ENCODE measurements around the gene RASSF1.
A peak's percentile ranks its signal among the peaks of the same experiment; 100 is the strongest.

The RASSF1 gene

GRCh38 chr3:50358911-50359759 is 18.5 kb upstream of the RASSF1 start, which contains the start of gene TMEM115:
TMEM115 (minus strand) TSS chr3:50359521; CDS start chr3:50359063, 458 bp downstream.
- no peak for TF ChIP-seq CTCF (IDR thresholded peaks at IDR 0.05; ENCODE audit: poor library complexity, severe bottlenecking)
- peak within 1 kb of the TSS; percentile 56 for H3K4me3 ChIP-seq (ENCODE audit: severe bottlenecking)
- H3K9me3 ChIP-seq (ENCODE audit: severe bottlenecking) = no peaks in the 10 kb centered on the region

GRCh38 chr3:50358355-50358910 is 17.8 kb upstream of the RASSF1 start:
- H3K27me3 ChIP-seq (ENCODE audit: insufficient read depth, poor library complexity, severe bottlenecking) = no peaks in the 10 kb centered on the region
- no peak for DNase-seq (ENCODE audit: low spot score)
- peak overlapping the region; percentile 31 for H3K27ac ChIP-seq (ENCODE audit: poor library complexity, severe bottlenecking)
- peak overlapping the region; percentile 56 for H3K4me3 ChIP-seq (ENCODE audit: severe bottlenecking)
- peaks cover 27% of the 10 kb centered on the region for H3K36me3 ChIP-seq (ENCODE audit: low read depth)
- TF ChIP-seq CTCF (IDR thresholded peaks at IDR 0.05; ENCODE audit: poor library complexity, severe bottlenecking) = no peak
- no peak for ATAC-seq (ENCODE audit: low read depth)
- H3K9me3 ChIP-seq (ENCODE audit: severe bottlenecking) = no peaks in the 10 kb centered on the region
- peaks cover 13% of the 10 kb centered on the region for H3K4me1 ChIP-seq (ENCODE audit: insufficient read depth, poor library complexity, severe bottlenecking)

More at GRCh38 chr3:50358911-50359759, 18.5 kb upstream of the RASSF1 start, which contains the start of gene TMEM115:
- Histone ChIP-seq H3K4me1 (ENCODE audit: insufficient read depth, poor library complexity, severe bottlenecking) (peaks cover 13% of the 10 kb centered on the region), H3K27me3 (ENCODE audit: insufficient read depth, poor library complexity, severe bottlenecking) (no peaks in the 10 kb centered on the region), H3K36me3 (ENCODE audit: low read depth) (peaks cover 22% of the 10 kb centered on the region), H3K27ac (ENCODE audit: poor library complexity, severe bottlenecking) (peak within 1 kb of the TSS; percentile 31)
- DNase-seq (ENCODE audit: low spot score) = peak; percentile 98
- peak; percentile 98 for ATAC-seq (ENCODE audit: low read depth)

- no peak for TF ChIP-seq CTCF (IDR thresholded peaks at IDR 0.05; ENCODE audit: poor library complexity, severe bottlenecking)
- Histone ChIP-seq H3K4me1 (ENCODE audit: insufficient read depth, poor library complexity, severe bottlenecking) (peaks cover 13% of the 10 kb centered on the region), H3K36me3 (ENCODE audit: low read depth) (peaks cover 27% of the 10 kb centered on the region), H3K27me3 (ENCODE audit: insufficient read depth, poor library complexity, severe bottlenecking) (no peaks in the 10 kb centered on the region), H3K27ac (ENCODE audit: poor library complexity, severe bottlenecking) (peak overlapping the region; percentile 3), H3K9me3 (ENCODE audit: severe bottlenecking) (no peaks in the 10 kb centered on the region), H3K4me3 (ENCODE audit: severe bottlenecking) (peak overlapping the region; percentile 56)
- DNase-seq (ENCODE audit: low spot score) = no peak
- ATAC-seq (ENCODE audit: low read depth) = no peak
These were observed 16.8 kb upstream of the RASSF1 start for GRCh38 chr3:50357481-50357880.

GRCh38 chr3:50356553-50356952 is 15.9 kb upstream of the RASSF1 start:
- Histone ChIP-seq H3K27ac (ENCODE audit: poor library complexity, severe bottlenecking) (no peak overlapping the region), H3K4me3 (ENCODE audit: severe bottlenecking) (no peak overlapping the region), H3K36me3 (ENCODE audit: low read depth) (peaks cover 27% of the 10 kb centered on the region), H3K27me3 (ENCODE audit: insufficient read depth, poor library complexity, severe bottlenecking) (no peaks in the 10 kb centered on the region), H3K4me1 (ENCODE audit: insufficient read depth, poor library complexity, severe bottlenecking) (peaks cover 13% of the 10 kb centered on the region), H3K9me3 (ENCODE audit: severe bottlenecking) (no peaks in the 10 kb centered on the region)
- DNase-seq (ENCODE audit: low spot score) = no peak
- ATAC-seq (ENCODE audit: low read depth) = 0 out of 3 replicates have a peak, but pooled peaks have one; percentile 2
- TF ChIP-seq CTCF (IDR thresholded peaks at IDR 0.05; ENCODE audit: poor library complexity, severe bottlenecking) = no peak

All from RWPE2 (cell line).